Large intestine (tissue), 12 donors: Measurements from ENCODE around the gene ADARB2. TPM values are rescaled to one million over a fixed set of nuclear protein-coding genes. Genes with fewer than 3 reads are reported as not detected.
"Not testable (repeated sequence)": the region's sequence is repeated elsewhere in the genome, so short reads cannot be mapped to it uniquely, and the experiment has no call there.

ENCODE experiments used
- DNase-seq, 2 donors: peaks; one replicate each; pipeline versions ENCODE4 v3.0.0 to v3.0.0-alpha.2; 2013
- H3K27ac ChIP-seq: one replicate; pipeline ENCODE4 v1.5.1; 2013; ENCODE audit warnings: low read length
- H3K27me3 ChIP-seq: 2 replicates; pipeline ENCODE4 v1.6.1; 2013; ENCODE audit warnings: low read length; ENCODE audit not compliant: control insufficient read depth, insufficient read depth
- H3K36me3 ChIP-seq: 2 replicates; pipeline ENCODE4 v1.6.1; 2013; ENCODE audit warnings: low read length; ENCODE audit not compliant: control insufficient read depth, insufficient read depth
- H3K4me1 ChIP-seq: one replicate; pipeline ENCODE4 v1.6.1; 2013; ENCODE audit warnings: low read length; ENCODE audit not compliant: control insufficient read depth, insufficient read depth
- H3K4me3 ChIP-seq: one replicate; pipeline ENCODE4 v1.5.1; 2013; ENCODE audit warnings: low read length
- H3K9me3 ChIP-seq: one replicate; pipeline ENCODE4 v1.6.1; 2013; ENCODE audit warnings: mild to moderate bottlenecking, low read depth, low read length, moderate library complexity; ENCODE audit not compliant: control insufficient read depth
- WGBS: methylation state at CpG from one replicate; pipeline ENCODE4 v1.1.5; 2013; ENCODE audit warnings: low lambda C conversion rate; ENCODE audit not compliant: insufficient coverage; 5-methylcytosine and 5-hydroxymethylcytosine counted together
- long read RNA-seq, 11 donors: transcript quantifications; one replicate each; lab custom pipeline, GENCODE V29; 2026
- polyA plus RNA-seq: library from polyadenylated mRNA; unstranded; fragments of 120-200 nt; gene quantifications from one replicate; pipeline ENCODE4 v1.2.1, GENCODE V29; 2013

ADARB2 gene
- polyA plus RNA-seq = 0.52 TPM
- long read RNA-seq, donor 1 = 0 reads
- long read RNA-seq, donor 2 = 0 reads
- long read RNA-seq, donor 3 = 0 reads
- long read RNA-seq, donor 4 = 0 reads
- long read RNA-seq, donor 5 = 0 reads
- long read RNA-seq, donor 6 = 0 reads
- long read RNA-seq, donor 7 = 0 reads
- long read RNA-seq, donor 8 = 0 reads
- long read RNA-seq, donor 9 = 0 reads
- long read RNA-seq, donor 10 = 0 reads
- long read RNA-seq, donor 11 = 0 reads

DNA sequence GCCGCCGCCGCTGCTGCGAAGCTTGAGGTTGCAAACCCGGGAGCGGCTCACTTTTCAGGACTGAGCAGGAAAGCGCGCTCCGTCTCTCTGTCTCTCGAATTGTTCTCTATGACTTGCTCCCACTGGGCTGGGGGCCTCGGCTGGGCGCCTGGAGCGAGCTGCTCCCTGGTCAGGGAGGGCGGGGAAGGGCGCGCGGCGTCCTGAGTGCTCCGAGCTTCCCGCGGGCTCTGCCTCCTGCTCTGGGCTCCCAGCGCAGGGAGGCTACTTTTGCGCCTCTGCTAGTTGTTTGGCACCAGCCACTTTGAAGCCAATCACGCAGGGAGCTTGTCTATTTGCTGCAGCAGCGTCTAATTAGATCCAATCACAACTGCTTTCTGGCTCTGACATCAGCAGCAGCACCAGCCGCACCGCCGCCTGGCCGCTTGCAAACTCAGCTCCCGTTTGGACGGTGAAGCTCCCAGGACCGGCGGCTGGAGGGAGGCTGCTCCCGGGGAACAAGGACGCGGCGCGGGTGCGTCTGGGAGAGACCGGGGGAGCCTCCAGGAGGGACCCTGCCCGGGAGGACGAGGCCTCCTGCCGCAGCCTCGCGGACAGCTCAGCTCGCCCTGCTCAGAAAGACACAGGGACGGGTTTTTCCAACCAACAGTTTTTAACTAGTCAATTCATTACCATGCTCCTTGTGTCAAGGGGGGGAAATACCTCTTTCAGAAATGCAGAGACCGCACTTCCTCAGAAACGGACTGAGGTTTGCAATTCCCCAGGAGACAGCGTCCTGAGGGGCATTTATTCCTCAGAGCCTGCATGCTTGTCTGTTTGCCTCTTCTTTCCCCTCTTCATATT lies at the start of gene ADARB2:
Gene ADARB2 (minus strand): TSS at position 304 of the 840 bp plus-strand sequence.
- Histone ChIP-seq H3K4me3 (peak within 1 kb of the TSS; percentile 26), H3K27me3 (peaks cover 68% of the 10 kb centered on the region), H3K4me1 (peaks cover 6% of the 10 kb centered on the region), H3K27ac (no peak within 1 kb of the TSS), H3K36me3 (no peaks in the 10 kb centered on the region), H3K9me3 (no peaks in the 10 kb centered on the region)
- peak; percentile 22 to 57 for DNase-seq
- no CpG with 5 or more reads among the region's 50 CpGs for WGBS

DNA sequence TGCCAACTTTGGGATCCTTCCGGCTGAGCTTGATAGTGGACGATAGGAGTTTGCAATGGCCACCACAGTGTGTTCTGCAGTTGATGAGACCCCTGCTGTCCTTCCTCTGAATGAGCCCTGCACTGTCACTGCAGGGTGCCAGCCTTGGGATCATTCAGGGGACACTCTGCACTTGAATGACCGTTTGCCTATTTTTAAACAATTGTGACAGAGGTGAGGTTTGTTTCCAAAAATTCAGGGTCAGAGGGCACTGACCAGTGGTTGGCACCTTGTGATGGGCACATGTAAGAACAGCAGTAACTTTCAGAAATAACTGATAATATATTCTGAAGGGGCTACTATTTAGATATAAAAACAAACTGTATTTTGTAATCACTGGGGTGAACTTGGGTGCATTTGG lies 48.5 kb upstream of the ADARB2 start:
- no peaks in the 10 kb centered on the region for H3K4me1 ChIP-seq
- H3K27me3 ChIP-seq = no peaks in the 10 kb centered on the region
- DNase-seq = no peak
- H3K36me3 ChIP-seq = no peaks in the 10 kb centered on the region
- WGBS = no CpG with 5 or more reads among the region's 3 CpGs
- H3K9me3 ChIP-seq = no peaks in the 10 kb centered on the region
- no peak overlapping the region for H3K27ac ChIP-seq
- H3K4me3 ChIP-seq = no peak overlapping the region

DNA sequence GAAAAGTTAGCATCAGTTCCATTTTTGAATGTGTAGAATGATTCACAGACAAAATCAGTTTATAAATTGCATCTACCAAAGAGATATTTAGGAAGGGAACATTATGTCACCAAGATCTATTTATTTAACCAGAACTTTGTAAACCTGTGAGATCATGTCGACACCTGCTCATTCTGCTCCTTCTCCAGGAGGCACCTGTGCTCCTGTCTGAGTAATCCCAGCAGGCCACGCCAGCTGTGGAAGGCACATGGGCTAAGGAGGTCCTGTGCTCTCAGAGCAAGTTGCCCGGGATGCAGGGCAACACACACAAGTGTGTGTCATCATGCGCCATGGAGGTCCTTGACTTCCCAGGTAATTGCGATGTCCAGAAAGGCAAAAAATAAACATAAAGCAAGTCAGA lies 45.5 kb upstream of the ADARB2 start:
- Histone ChIP-seq H3K9me3 (no peaks in the 10 kb centered on the region), H3K4me3 (no peak overlapping the region), H3K27me3 (no peaks in the 10 kb centered on the region), H3K36me3 (no peaks in the 10 kb centered on the region), H3K4me1 (no peaks in the 10 kb centered on the region), H3K27ac (no peak overlapping the region)
- WGBS = no CpG with 5 or more reads among the region's 5 CpGs
- DNase-seq = no peak

DNA sequence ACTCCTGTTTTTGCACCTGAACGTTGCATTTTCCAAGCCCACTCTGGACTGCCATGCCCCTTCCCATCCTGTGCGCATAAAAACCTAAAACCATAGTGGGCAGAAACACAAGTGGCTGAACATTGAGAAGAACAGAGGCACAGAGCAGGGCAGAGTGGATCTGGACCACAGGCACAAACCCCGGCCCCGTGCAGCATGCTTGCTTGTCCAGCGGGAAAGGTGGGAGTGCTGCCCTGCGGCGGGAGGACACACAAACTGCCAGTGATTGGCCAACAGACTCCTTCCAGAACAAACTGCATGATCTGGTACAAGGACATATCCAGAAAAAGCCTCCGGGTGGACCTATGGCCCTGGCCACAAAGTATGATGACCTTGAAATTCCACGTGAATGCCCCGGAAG lies 42.5 kb upstream of the ADARB2 start:
- H3K4me3 ChIP-seq = no peak overlapping the region
- H3K9me3 ChIP-seq = no peaks in the 10 kb centered on the region
- no peak for DNase-seq
- no peaks in the 10 kb centered on the region for H3K36me3 ChIP-seq
- no peaks in the 10 kb centered on the region for H3K4me1 ChIP-seq
- no peak overlapping the region for H3K27ac ChIP-seq
- no CpG with 5 or more reads among the region's 10 CpGs for WGBS
- H3K27me3 ChIP-seq = no peaks in the 10 kb centered on the region

GRCh38 chr10:1778375-1778969 lies 41.1 kb upstream of the ADARB2 start:
- Histone ChIP-seq H3K4me1 (no peaks in the 10 kb centered on the region), H3K9me3 (no peaks in the 10 kb centered on the region), H3K4me3 (no peak overlapping the region), H3K36me3 (no peaks in the 10 kb centered on the region), H3K27ac (no peak overlapping the region), H3K27me3 (no peaks in the 10 kb centered on the region)
- no CpG with 5 or more reads among the region's 11 CpGs for WGBS
- DNase-seq = no peak

GRCh38 chr10:1776127-1776662 lies 38.9 kb upstream of the ADARB2 start:
- H3K4me1 ChIP-seq = no peaks in the 10 kb centered on the region
- no peak overlapping the region for H3K4me3 ChIP-seq
- H3K9me3 ChIP-seq = no peaks in the 10 kb centered on the region
- H3K27me3 ChIP-seq = no peaks in the 10 kb centered on the region
- no CpG with 5 or more reads among the region's 14 CpGs for WGBS
- DNase-seq = no peak
- no peaks in the 10 kb centered on the region for H3K36me3 ChIP-seq
- no peak overlapping the region for H3K27ac ChIP-seq

DNA sequence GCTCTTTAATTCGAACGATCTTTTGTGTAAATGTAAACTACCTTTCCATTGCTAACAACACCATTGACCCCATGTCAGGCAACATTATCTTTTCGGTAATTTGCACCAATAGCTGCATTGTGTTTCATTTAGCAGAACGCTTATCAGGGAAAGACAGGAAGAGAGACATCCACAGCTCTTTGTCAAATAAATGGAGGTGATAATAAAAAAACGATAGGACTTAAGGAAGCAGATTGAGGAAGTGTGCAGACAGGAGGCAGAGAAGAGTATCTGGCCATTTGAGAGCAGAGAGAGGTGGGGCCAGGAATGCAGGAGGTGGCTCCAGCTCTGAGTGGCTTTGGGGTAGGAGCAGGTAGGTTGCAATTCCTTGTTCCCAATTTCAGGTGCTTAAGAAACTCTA lies 37.5 kb upstream of the ADARB2 start:
- Histone ChIP-seq H3K27me3 (no peaks in the 10 kb centered on the region), H3K4me1 (no peaks in the 10 kb centered on the region), H3K4me3 (no peak overlapping the region), H3K36me3 (no peaks in the 10 kb centered on the region), H3K27ac (no peak overlapping the region), H3K9me3 (no peaks in the 10 kb centered on the region)
- DNase-seq = no peak
- 44% methylated on average over 2 of the region's 5 CpGs for WGBS

GRCh38 chr10:1773204-1773603 lies 35.9 kb upstream of the ADARB2 start:
- not testable (repeated sequence) for H3K36me3 ChIP-seq, H3K4me3 ChIP-seq, DNase-seq, H3K27me3 ChIP-seq, H3K27ac ChIP-seq, H3K4me1 ChIP-seq, H3K9me3 ChIP-seq
- no CpG with 5 or more reads among the region's 23 CpGs for whole genome bisulfite sequencing

- H3K4me3 ChIP-seq = no peak overlapping the region
- no peaks in the 10 kb centered on the region for H3K9me3 ChIP-seq
- DNase-seq = no peak
- H3K36me3 ChIP-seq = no peaks in the 10 kb centered on the region
- no peaks in the 10 kb centered on the region for H3K4me1 ChIP-seq
- H3K27me3 ChIP-seq = no peaks in the 10 kb centered on the region
- no peak overlapping the region for H3K27ac ChIP-seq
- WGBS = no CpG with 5 or more reads among the region's 10 CpGs
These were observed 28.7 kb upstream of the ADARB2 start for GRCh38 chr10:1766049-1766448.

DNA sequence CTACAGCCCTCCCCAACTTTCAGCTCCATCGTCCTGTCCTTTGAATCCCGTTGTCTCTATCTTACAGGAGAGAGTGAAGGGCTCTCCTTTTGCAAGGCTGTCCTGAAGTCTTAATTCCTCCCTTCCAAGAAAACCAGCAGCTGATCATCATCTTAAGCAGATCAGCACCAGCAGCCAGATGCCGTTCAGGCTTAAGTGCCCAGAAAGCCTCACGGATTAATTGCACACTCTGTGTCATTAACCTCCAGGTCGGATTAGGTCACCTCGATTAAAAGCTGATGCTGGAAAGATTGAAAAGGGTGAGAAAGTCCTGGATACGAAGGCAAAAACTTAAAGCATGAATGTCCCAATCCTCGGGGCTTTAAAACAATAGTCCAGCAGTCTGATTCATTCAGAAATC lies 24.8 kb upstream of the ADARB2 start:
- H3K36me3 ChIP-seq = no peaks in the 10 kb centered on the region
- no peaks in the 10 kb centered on the region for H3K9me3 ChIP-seq
- H3K27ac ChIP-seq = no peak overlapping the region
- no peak overlapping the region for H3K4me3 ChIP-seq
- H3K27me3 ChIP-seq = no peaks in the 10 kb centered on the region
- WGBS = 66% methylated on average over 3 of the region's 8 CpGs
- no peaks in the 10 kb centered on the region for H3K4me1 ChIP-seq
- no peak for DNase-seq
